Measurements from ENCODE around the gene BMP3. TPM values are rescaled to one million over a fixed set of nuclear protein-coding genes. Genes with fewer than 3 reads are reported as not detected.

BMP3 gene
- total RNA-seq, 1 experiment from 2014 or later, result 1.8 TPM

DNA sequence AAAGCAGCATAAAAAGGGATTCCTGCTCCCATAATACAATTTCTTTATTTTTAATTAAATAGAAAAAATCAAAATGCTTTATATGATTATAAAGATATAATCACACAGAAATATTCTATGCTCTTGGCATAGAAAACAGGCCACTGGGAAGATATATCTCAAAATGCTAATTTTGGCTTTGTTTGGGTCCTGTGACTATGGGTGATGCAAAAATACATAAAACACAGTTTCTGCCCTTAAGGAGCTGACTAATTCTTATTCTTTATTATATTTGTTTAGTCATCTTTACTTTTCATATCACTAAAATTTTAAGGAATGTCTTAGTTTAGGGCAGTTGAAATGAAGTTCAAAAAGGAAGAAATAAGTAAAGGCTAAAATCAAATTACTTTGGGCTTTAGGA is 7.0 kb upstream of the BMP3 start:
- Histone ChIP-seq H3K27me3 (ENCODE audit: low read length) (no peaks in the 10 kb centered on the region), H3K4me1 (ENCODE audit: insufficient read depth, low read length) (peaks cover 44% of the 10 kb centered on the region), H3K4me3 (ENCODE audit: low read length) (no peak overlapping the region), H3K9ac (ENCODE audit: low read length) (peak overlapping the region; percentile 70), H2AFZ (ENCODE audit: low read length) (no peak overlapping the region), H3K9me3 (ENCODE audit: low read length) (no peaks in the 10 kb centered on the region), H4K20me1 (ENCODE audit: low read length) (no peaks in the 10 kb centered on the region), H3K27ac (ENCODE audit: low read length) (peak overlapping the region; percentile 96), H3K9me2 (replicated peaks; ENCODE audit: low read length) (no peaks in the 10 kb centered on the region), H3K4me2 (ENCODE audit: low read length) (peak overlapping the region; percentile 74), H3K36me3 (ENCODE audit: low read depth, low read length) (no peaks in the 10 kb centered on the region), H3K79me2 (ENCODE audit: low read length) (no peaks in the 10 kb centered on the region), H3F3A (ENCODE audit: low read length, unreplicated experiment) (no peaks in the 10 kb centered on the region)
- peak; percentile 42 for ATAC-seq
- intact Hi-C loops (cut with micrococcal nuclease), result loop anchor here (5.0 to 10.0 kb wide), 2 partner anchors 571 to 1401 kb away; no protein-coding TSS in a partner anchor
- DNase-seq, result peak; percentile 76
- POLR2A ChIA-PET (ENCODE audit: unreplicated experiment), result interaction anchor here (0.7 kb wide), 1 partner anchor 10 kb away, joined by 4 read pairs; no protein-coding TSS in a partner anchor
- CTCF ChIA-PET, result no interaction called here
- no TSS peak for BruUV-seq (replicated peaks)
- TF ChIP-seq EZH2phosphoT487 (IDR thresholded peaks at IDR 0.05; ENCODE audit: borderline replicate concordance, low read length) (no peak), CTCF (conservative IDR thresholded peaks at IDR 0.05; ENCODE audit: low read depth, low read length) (no peak), EZH2 (IDR thresholded peaks at IDR 0.05; ENCODE audit: low read length, unreplicated experiment) (no peak)

DNA sequence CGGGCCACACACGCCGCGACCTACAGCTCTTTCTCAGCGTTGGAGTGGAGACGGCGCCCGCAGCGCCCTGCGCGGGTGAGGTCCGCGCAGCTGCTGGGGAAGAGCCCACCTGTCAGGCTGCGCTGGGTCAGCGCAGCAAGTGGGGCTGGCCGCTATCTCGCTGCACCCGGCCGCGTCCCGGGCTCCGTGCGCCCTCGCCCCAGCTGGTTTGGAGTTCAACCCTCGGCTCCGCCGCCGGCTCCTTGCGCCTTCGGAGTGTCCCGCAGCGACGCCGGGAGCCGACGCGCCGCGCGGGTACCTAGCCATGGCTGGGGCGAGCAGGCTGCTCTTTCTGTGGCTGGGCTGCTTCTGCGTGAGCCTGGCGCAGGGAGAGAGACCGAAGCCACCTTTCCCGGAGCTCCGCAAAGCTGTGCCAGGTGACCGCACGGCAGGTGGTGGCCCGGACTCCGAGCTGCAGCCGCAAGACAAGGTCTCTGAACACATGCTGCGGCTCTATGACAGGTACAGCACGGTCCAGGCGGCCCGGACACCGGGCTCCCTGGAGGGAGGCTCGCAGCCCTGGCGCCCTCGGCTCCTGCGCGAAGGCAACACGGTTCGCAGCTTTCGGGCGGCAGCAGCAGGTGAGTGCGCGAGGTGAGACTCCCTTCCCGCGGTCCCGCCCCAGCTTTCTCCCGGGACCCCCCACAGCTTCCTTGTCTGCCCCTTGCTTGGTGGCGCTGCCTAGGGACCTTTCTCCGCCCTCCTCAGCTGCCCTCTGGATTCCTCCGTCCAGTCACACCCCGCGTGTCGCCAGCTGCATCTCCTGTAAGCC is 678 bp downstream of the BMP3 start:
- no peaks in the 10 kb centered on the region for H4K20me1 ChIP-seq (ENCODE audit: low read length)
- peak overlapping the region; percentile 74 for H3K4me3 ChIP-seq (ENCODE audit: low read length)
- no peaks in the 10 kb centered on the region for H3K9me3 ChIP-seq (ENCODE audit: low read length)
- H2AFZ ChIP-seq (ENCODE audit: low read length), result peak overlapping the region; percentile 93
- no peaks in the 10 kb centered on the region for H3K27me3 ChIP-seq (ENCODE audit: low read length)
- TF ChIP-seq CTCF (conservative IDR thresholded peaks at IDR 0.05; ENCODE audit: low read depth, low read length) (no peak), EZH2phosphoT487 (IDR thresholded peaks at IDR 0.05; ENCODE audit: borderline replicate concordance, low read length) (no peak), EZH2 (IDR thresholded peaks at IDR 0.05; ENCODE audit: low read length, unreplicated experiment) (no peak)
- H3K27ac ChIP-seq (ENCODE audit: low read length), result no peak overlapping the region
- H3K36me3 ChIP-seq (ENCODE audit: low read depth, low read length), result no peaks in the 10 kb centered on the region
- ChIA-PET CTCF (interaction anchor here (0.6 to 1.5 kb wide), 3 partner anchors 9 to 723 kb away, joined by 3 to 4 read pairs (median 3); no protein-coding TSS in a partner anchor), POLR2A (ENCODE audit: unreplicated experiment) (interaction anchor here (1.1 to 1.7 kb wide), 2 partner anchors 8 to 10 kb away, joined by 5 to 17 read pairs; no protein-coding TSS in a partner anchor)
- intact Hi-C loops (cut with micrococcal nuclease), result loop anchor here (1.0 kb wide), 1 partner anchor 10 kb away; no protein-coding TSS in a partner anchor
- peak overlapping the region; percentile 94 for H3K4me2 ChIP-seq (ENCODE audit: low read length)
- no peaks in the 10 kb centered on the region for H3K79me2 ChIP-seq (ENCODE audit: low read length)
- BruUV-seq (replicated peaks), result no TSS peak
- H3F3A ChIP-seq (ENCODE audit: low read length, unreplicated experiment), result no peaks in the 10 kb centered on the region
- peak; percentile 41 for ATAC-seq
- peak; percentile 22 for DNase-seq
- peaks cover 27% of the 10 kb centered on the region for H3K4me1 ChIP-seq (ENCODE audit: insufficient read depth, low read length)
- H3K9me2 ChIP-seq (replicated peaks; ENCODE audit: low read length), result no peaks in the 10 kb centered on the region
- peak overlapping the region; percentile 47 for H3K9ac ChIP-seq (ENCODE audit: low read length)
